ENCODE measurements around the gene R3HDM1.
A peak's percentile ranks its signal among the peaks of the same experiment; 100 is the strongest.
"Not testable (repeated sequence)": the region's sequence is repeated elsewhere in the genome, so short reads cannot be mapped to it uniquely, and the experiment has no call there.

The R3HDM1 gene

GRCh38 chr2:135531231-135532197 lies at the start of gene R3HDM1:
R3HDM1 (plus strand) TSS chr2:135531484; CDS start chr2:135604846, 73,362 bp downstream.
- DNase-seq (ENCODE audit: low read depth) = peak; percentile 92

- DNase-seq (ENCODE audit: low read depth) = no peak
Observed at GRCh38 chr2:135485441-135485840, 45.8 kb upstream of the R3HDM1 start.

GRCh38 chr2:135490376-135490775 lies 40.9 kb upstream of the R3HDM1 start:
- no peak for DNase-seq (ENCODE audit: low read depth)

GRCh38 chr2:135494503-135494902 lies 36.8 kb upstream of the R3HDM1 start:
- no peak for DNase-seq (ENCODE audit: low read depth)

- DNase-seq (ENCODE audit: low read depth) = no peak
Observed at GRCh38 chr2:135494917-135495316, 36.4 kb upstream of the R3HDM1 start.

- not testable (repeated sequence) for DNase-seq (ENCODE audit: low read depth)
Observed at GRCh38 chr2:135498588-135498987, 32.7 kb upstream of the R3HDM1 start.

GRCh38 chr2:135504811-135505210 lies 26.5 kb upstream of the R3HDM1 start:
- no peak for DNase-seq (ENCODE audit: low read depth)

- DNase-seq (ENCODE audit: low read depth) = no peak
Observed at GRCh38 chr2:135510577-135510976, 20.7 kb upstream of the R3HDM1 start.

- no peak for DNase-seq (ENCODE audit: low read depth)
Observed at GRCh38 chr2:135512099-135512498, 19.2 kb upstream of the R3HDM1 start.

- no peak for DNase-seq (ENCODE audit: low read depth)
Observed at GRCh38 chr2:135525786-135526185, 5.5 kb upstream of the R3HDM1 start.

GRCh38 chr2:135528006-135528405 lies 3.3 kb upstream of the R3HDM1 start:
- DNase-seq (ENCODE audit: low read depth) = no peak

- DNase-seq (ENCODE audit: low read depth) = peak; percentile 84
Observed at GRCh38 chr2:135530313-135531230, 712 bp upstream of the R3HDM1 start, which contains the start of gene ZRANB3. ZRANB3 (minus strand) TSS chr2:135531218.

- no peak for DNase-seq (ENCODE audit: low read depth)
Observed at GRCh38 chr2:135532581-135532980, 1.3 kb downstream of the R3HDM1 start.

- not testable (repeated sequence) for DNase-seq (ENCODE audit: low read depth)
Observed at GRCh38 chr2:135533545-135533944, 2.3 kb downstream of the R3HDM1 start.

GRCh38 chr2:135546436-135546835 lies 15.2 kb downstream of the R3HDM1 start:
- DNase-seq (ENCODE audit: low read depth) = no peak

GRCh38 chr2:135547311-135547710 lies 16.0 kb downstream of the R3HDM1 start:
- DNase-seq (ENCODE audit: low read depth) = no peak

GRCh38 chr2:135551356-135551755 lies 20.1 kb downstream of the R3HDM1 start:
- DNase-seq (ENCODE audit: low read depth) = no peak

- no peak for DNase-seq (ENCODE audit: low read depth)
Observed at GRCh38 chr2:135552887-135553286, 21.6 kb downstream of the R3HDM1 start.

- DNase-seq (ENCODE audit: low read depth) = no peak
Observed at GRCh38 chr2:135555311-135555710, 24.0 kb downstream of the R3HDM1 start.

- no peak for DNase-seq (ENCODE audit: low read depth)
Observed at GRCh38 chr2:135557530-135557929, 26.2 kb downstream of the R3HDM1 start.

- no peak for DNase-seq (ENCODE audit: low read depth)
Observed at GRCh38 chr2:135561925-135562324, 30.6 kb downstream of the R3HDM1 start.

GRCh38 chr2:135563793-135564192 lies 32.5 kb downstream of the R3HDM1 start:
- DNase-seq (ENCODE audit: low read depth) = no peak
